HEK293 (cell line): Measurements from ENCODE around the gene MCRIP2.

ENCODE experiments used
- CTCF ChIA-PET: fragments of 350-600 bp; formaldehyde crosslinking; extraction: SDS; loops from one replicate; lab custom pipeline; 2021; ENCODE audit warnings: antibody characterized with exemption; lab: Yijun Ruan, JAX
- POLR2A ChIA-PET: fragments of 300-600 bp; formaldehyde crosslinking; extraction: SDS; loops from one replicate; lab custom pipeline; 2020; ENCODE audit warnings: antibody characterized with exemption, inconsistent platforms; lab: Yijun Ruan, JAX
- H3K27ac ChIP-seq: fragments of 200-500 bp; sonication (Bioruptor generic); 2 replicates; pipeline ENCODE4 v1.5.1; 2014; ENCODE audit warnings: low read depth, low read length, control low read depth, inconsistent platforms; ENCODE audit errors: extremely low read depth
- H3K36me3 ChIP-seq, 2 experiments: fragments of 200-500 bp in 1 of 2; sonication (Bioruptor generic) in 1 of 2; 1 replicate in 1 of 2; 2 replicates in 1 of 2; pipeline ENCODE4 v1.5.1; 2014 to 2017; ENCODE audit warnings: inconsistent platforms in 2 of 2, low read length in 2 of 2; ENCODE audit not compliant: control insufficient read depth in 2 of 2, insufficient read depth in 1 of 2
- H3K4me1 ChIP-seq: fragments of 200-500 bp; sonication (Bioruptor generic); 2 replicates; pipeline ENCODE4 v1.5.1; 2014; ENCODE audit warnings: mild to moderate bottlenecking, low read length, inconsistent platforms; ENCODE audit not compliant: control insufficient read depth, insufficient read depth
- H3K4me3 ChIP-seq: 2 replicates; pipeline ENCODE4 v1.5.1; 2011; ENCODE audit warnings: low read depth, mild to moderate bottlenecking, control low read depth, low read length, moderate library complexity
- H3K9me3 ChIP-seq: fragments of 200-500 bp; sonication (Bioruptor generic); 2 replicates; pipeline ENCODE4 v1.5.1; 2014; ENCODE audit warnings: low read depth, low read length, inconsistent platforms; ENCODE audit not compliant: control insufficient read depth, insufficient read depth
- EGR2 ChIP-seq: fragments of 450-650 bp; formaldehyde crosslinking; IDR thresholded peaks from 2 replicates; pipeline ENCODE4 v1.5.1; 2016; ENCODE audit warnings: low read depth, missing biosample characterization, missing genetic modification characterization
- KLF1 ChIP-seq: fragments of 450-650 bp; formaldehyde crosslinking; IDR thresholded peaks from 2 replicates; pipeline ENCODE4 v1.5.1; 2016; ENCODE audit warnings: missing biosample characterization, missing genetic modification characterization
- KLF10 ChIP-seq: fragments of 450-650 bp; IDR thresholded peaks from 2 replicates; pipeline ENCODE4 v1.5.1; 2018; ENCODE audit warnings: missing biosample characterization, mild to moderate bottlenecking, missing genetic modification characterization
- KLF8 ChIP-seq: fragments of 450-650 bp; formaldehyde crosslinking; IDR thresholded peaks from 2 replicates; pipeline ENCODE4 v1.5.1; 2016; ENCODE audit warnings: missing biosample characterization, missing genetic modification characterization
- KLF9 ChIP-seq: fragments of 450-650 bp; formaldehyde crosslinking; IDR thresholded peaks from 2 replicates; pipeline ENCODE4 v1.5.1; 2016; ENCODE audit warnings: missing biosample characterization, missing genetic modification characterization, low read depth
- SETDB1 ChIP-seq: IDR thresholded peaks from one replicate; pipeline ENCODE4 v1.6.1; 2017; ENCODE audit warnings: mild to moderate bottlenecking, low read length, moderate library complexity, mixed read lengths; ENCODE audit not compliant: insufficient read length
- SP3 ChIP-seq: fragments of 450-650 bp; formaldehyde crosslinking; IDR thresholded peaks from 2 replicates; pipeline ENCODE4 v1.5.1; 2016; ENCODE audit warnings: missing biosample characterization, missing genetic modification characterization
- ZBTB17 ChIP-seq: fragments of 450-650 bp; formaldehyde crosslinking; IDR thresholded peaks from 2 replicates; pipeline ENCODE4 v1.5.1; 2016; ENCODE audit warnings: missing biosample characterization, missing genetic modification characterization
- ZBTB20 ChIP-seq: fragments of 450-650 bp; formaldehyde crosslinking; IDR thresholded peaks from 2 replicates; pipeline ENCODE4 v1.5.1; 2016; ENCODE audit warnings: missing biosample characterization, missing genetic modification characterization
- ZBTB8A ChIP-seq: fragments of 450-650 bp; formaldehyde crosslinking; IDR thresholded peaks from 2 replicates; pipeline ENCODE4 v1.5.1; 2016; ENCODE audit warnings: missing biosample characterization, missing genetic modification characterization
- ZIC2 ChIP-seq: fragments of 450-650 bp; formaldehyde crosslinking; IDR thresholded peaks from 2 replicates; pipeline ENCODE4 v1.5.1; 2016; ENCODE audit warnings: missing biosample characterization, missing genetic modification characterization
- ZNF335 ChIP-seq: fragments of 450-650 bp; formaldehyde crosslinking; conservative IDR thresholded peaks from 2 replicates; pipeline ENCODE4 v1.5.1; 2016; ENCODE audit warnings: missing biosample characterization, missing genetic modification characterization
- ZNF561 ChIP-seq: fragments of 450-650 bp; IDR thresholded peaks from 2 replicates; pipeline ENCODE4 v1.5.1; 2018; ENCODE audit warnings: missing biosample characterization, missing genetic modification characterization, borderline replicate concordance
- ZNF600 ChIP-seq: fragments of 450-650 bp; formaldehyde crosslinking; IDR thresholded peaks from 2 replicates; pipeline ENCODE4 v1.5.1; 2016; ENCODE audit warnings: missing biosample characterization, missing genetic modification characterization
- ZNF629 ChIP-seq: fragments of 450-650 bp; formaldehyde crosslinking; IDR thresholded peaks from 2 replicates; pipeline ENCODE4 v1.5.1; 2017; ENCODE audit warnings: missing biosample characterization, missing genetic modification characterization
- ZNF654 ChIP-seq: fragments of 450-650 bp; formaldehyde crosslinking; IDR thresholded peaks from 2 replicates; pipeline ENCODE4 v1.5.1; 2016; ENCODE audit warnings: low read depth, missing biosample characterization, missing genetic modification characterization
- ZSCAN30 ChIP-seq: fragments of 450-650 bp; IDR thresholded peaks from 2 replicates; pipeline ENCODE4 v1.5.1; 2018; ENCODE audit warnings: missing biosample characterization, mild to moderate bottlenecking, missing genetic modification characterization, moderate library complexity
- ZXDB ChIP-seq: fragments of 450-650 bp; formaldehyde crosslinking; IDR thresholded peaks from 2 replicates; pipeline ENCODE4 v1.5.1; 2016; ENCODE audit warnings: missing biosample characterization, missing genetic modification characterization
- TF ChIP-seq, protein P1 (sequence below): fragments of 450-650 bp; formaldehyde crosslinking; optimal IDR thresholded peaks from 2 replicates; pipeline ENCODE3; 2016; ENCODE audit warnings: missing biosample characterization, mild to moderate bottlenecking, missing genetic modification characterization
- TF ChIP-seq, protein P2 (sequence below): fragments of 450-650 bp; formaldehyde crosslinking; IDR thresholded peaks from 2 replicates; pipeline ENCODE4 v1.5.1; 2016; ENCODE audit warnings: missing biosample characterization, missing genetic modification characterization
- TF ChIP-seq, protein P3 (sequence below): fragments of 450-650 bp; IDR thresholded peaks from 2 replicates; pipeline ENCODE4 v1.5.1; 2018; ENCODE audit warnings: missing biosample characterization, mild to moderate bottlenecking, missing genetic modification characterization
- TF ChIP-seq, protein P4 (sequence below): fragments of 450-650 bp; formaldehyde crosslinking; IDR thresholded peaks from 2 replicates; pipeline ENCODE4 v1.5.1; 2016; ENCODE audit warnings: missing biosample characterization, missing genetic modification characterization
- TF ChIP-seq, protein P5 (sequence below): fragments of 450-650 bp; formaldehyde crosslinking; IDR thresholded peaks from 2 replicates; pipeline ENCODE4 v1.5.1; 2017; ENCODE audit warnings: missing biosample characterization, missing genetic modification characterization
- TF ChIP-seq, protein P6 (sequence below): fragments of 450-650 bp; formaldehyde crosslinking; IDR thresholded peaks from 2 replicates; pipeline ENCODE4 v1.5.1; 2016; ENCODE audit warnings: missing biosample characterization, missing genetic modification characterization

MCRIP2 gene, protein sequence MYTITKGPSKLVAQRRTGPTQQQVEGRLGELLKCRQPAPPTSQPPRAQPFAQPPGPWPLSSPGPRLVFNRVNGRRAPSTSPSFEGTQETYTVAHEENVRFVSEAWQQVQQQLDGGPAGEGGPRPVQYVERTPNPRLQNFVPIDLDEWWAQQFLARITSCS

DNA sequence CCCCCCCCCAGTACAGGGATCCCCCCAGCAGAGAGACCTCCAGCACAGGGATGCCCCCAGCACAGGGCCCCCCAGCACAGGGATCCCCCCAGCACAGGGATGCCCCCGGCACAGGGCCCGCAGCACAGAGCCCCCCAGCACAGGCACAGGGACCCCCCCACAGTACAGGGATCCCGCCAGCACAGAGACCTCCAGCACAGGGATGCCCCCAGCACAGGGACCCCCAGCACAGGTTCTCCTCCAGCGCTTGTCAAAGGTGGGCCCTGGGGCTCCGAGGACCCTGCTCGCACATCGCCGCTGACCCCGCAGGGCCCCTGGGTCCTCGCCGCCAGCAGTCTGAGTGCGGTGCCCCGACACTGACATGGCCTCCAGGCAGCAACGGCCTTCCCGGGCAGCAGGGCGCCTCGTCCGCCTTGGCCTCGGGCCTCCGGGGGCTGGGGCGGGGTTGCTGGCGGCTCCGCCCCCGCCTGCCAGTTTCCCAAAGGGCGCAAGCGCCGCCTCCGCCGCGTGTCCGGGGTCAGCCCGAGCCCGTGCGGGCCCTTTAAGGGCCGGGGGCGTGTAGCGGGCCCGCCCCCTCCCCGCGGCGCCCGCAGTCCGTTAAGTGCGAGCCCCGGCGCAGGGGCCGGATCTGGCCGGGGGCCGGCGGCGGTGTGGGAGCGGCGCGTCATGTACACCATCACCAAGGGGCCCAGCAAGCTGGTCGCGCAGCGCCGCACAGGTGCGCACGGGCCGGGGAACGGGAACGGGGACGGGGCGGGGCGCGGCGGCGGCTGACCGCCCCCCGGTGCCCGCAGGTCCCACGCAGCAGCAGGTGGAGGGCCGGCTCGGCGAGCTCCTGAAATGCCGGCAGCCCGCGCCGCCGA lies at the start of gene MCRIP2:
TSS of gene MCRIP2 (plus strand) at position 503 of the 863 bp plus-strand sequence. CDS start at position 667, 164 bp downstream.
- Histone ChIP-seq H3K4me3 (peak within 1 kb of the TSS; percentile 52), H3K36me3 (no peaks in the 10 kb centered on the region; a peak in 1 of 3 replicates), H3K9me3 (no peaks in the 10 kb centered on the region), H3K27ac (peak within 1 kb of the TSS; percentile 66; the same call in 1 of the 2 replicates), H3K4me1 (peaks cover 8% of the 10 kb centered on the region; the same call in 1 of the 2 replicates)
- CTCF ChIA-PET = no interaction called here
- POLR2A ChIA-PET = no interaction called here
- no peak for TF ChIP-seq ZNF629 (tag by site-specific recombination)
- TF ChIP-seq KLF1 = peak; percentile 63
- peak; percentile 40; the same call in 1 of the 2 replicates for TF ChIP-seq EGR2 (tag by site-specific recombination)
- TF ChIP-seq, protein P1, sequence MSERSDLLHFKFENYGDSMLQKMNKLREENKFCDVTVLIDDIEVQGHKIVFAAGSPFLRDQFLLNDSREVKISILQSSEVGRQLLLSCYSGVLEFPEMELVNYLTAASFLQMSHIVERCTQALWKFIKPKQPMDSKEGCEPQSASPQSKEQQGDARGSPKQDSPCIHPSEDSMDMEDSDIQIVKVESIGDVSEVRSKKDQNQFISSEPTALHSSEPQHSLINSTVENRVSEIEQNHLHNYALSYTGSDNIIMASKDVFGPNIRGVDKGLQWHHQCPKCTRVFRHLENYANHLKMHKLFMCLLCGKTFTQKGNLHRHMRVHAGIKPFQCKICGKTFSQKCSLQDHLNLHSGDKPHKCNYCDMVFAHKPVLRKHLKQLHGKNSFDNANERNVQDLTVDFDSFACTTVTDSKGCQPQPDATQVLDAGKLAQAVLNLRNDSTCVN = peak; percentile 41
- TF ChIP-seq, protein P2, sequence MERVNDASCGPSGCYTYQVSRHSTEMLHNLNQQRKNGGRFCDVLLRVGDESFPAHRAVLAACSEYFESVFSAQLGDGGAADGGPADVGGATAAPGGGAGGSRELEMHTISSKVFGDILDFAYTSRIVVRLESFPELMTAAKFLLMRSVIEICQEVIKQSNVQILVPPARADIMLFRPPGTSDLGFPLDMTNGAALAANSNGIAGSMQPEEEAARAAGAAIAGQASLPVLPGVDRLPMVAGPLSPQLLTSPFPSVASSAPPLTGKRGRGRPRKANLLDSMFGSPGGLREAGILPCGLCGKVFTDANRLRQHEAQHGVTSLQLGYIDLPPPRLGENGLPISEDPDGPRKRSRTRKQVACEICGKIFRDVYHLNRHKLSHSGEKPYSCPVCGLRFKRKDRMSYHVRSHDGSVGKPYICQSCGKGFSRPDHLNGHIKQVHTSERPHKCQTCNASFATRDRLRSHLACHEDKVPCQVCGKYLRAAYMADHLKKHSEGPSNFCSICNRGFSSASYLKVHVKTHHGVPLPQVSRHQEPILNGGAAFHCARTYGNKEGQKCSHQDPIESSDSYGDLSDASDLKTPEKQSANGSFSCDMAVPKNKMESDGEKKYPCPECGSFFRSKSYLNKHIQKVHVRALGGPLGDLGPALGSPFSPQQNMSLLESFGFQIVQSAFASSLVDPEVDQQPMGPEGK (tag by site-specific recombination) = peak; percentile 95
- peak; percentile 49; the same call in 1 of the 2 replicates for TF ChIP-seq ZIC2 (tag by site-specific recombination)
- TF ChIP-seq KLF9 (tag by site-specific recombination) = peak; percentile 84
- TF ChIP-seq SETDB1 = no peak
- TF ChIP-seq, protein P3, sequence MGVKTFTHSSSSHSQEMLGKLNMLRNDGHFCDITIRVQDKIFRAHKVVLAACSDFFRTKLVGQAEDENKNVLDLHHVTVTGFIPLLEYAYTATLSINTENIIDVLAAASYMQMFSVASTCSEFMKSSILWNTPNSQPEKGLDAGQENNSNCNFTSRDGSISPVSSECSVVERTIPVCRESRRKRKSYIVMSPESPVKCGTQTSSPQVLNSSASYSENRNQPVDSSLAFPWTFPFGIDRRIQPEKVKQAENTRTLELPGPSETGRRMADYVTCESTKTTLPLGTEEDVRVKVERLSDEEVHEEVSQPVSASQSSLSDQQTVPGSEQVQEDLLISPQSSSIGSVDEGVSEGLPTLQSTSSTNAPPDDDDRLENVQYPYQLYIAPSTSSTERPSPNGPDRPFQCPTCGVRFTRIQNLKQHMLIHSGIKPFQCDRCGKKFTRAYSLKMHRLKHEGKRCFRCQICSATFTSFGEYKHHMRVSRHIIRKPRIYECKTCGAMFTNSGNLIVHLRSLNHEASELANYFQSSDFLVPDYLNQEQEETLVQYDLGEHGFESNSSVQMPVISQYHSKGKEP (tag by site-specific recombination) = 0 out of 2 replicates have a peak, but pooled peaks have one; percentile 28
- TF ChIP-seq, protein P4, sequence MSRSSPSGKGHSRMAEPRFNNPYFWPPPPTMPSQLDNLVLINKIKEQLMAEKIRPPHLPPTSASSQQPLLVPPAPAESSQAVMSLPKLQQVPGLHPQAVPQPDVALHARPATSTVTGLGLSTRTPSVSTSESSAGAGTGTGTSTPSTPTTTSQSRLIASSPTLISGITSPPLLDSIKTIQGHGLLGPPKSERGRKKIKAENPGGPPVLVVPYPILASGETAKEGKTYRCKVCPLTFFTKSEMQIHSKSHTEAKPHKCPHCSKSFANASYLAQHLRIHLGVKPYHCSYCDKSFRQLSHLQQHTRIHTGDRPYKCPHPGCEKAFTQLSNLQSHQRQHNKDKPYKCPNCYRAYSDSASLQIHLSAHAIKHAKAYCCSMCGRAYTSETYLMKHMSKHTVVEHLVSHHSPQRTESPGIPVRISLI (tag by site-specific recombination) = no peak
- no peak for TF ChIP-seq ZNF654 (tag by site-specific recombination)
- TF ChIP-seq ZBTB20 (tag by site-specific recombination) = peak; percentile 65
- TF ChIP-seq ZNF600 = 0 out of 2 replicates have a peak, but pooled peaks have one; percentile 28
- peak; percentile 97 for TF ChIP-seq KLF10 (tag by site-specific recombination)
- TF ChIP-seq ZNF335 (tag by site-specific recombination) = peak; percentile 79
- TF ChIP-seq ZBTB8A (tag by site-specific recombination) = peak; percentile 92
- TF ChIP-seq, protein P5, sequence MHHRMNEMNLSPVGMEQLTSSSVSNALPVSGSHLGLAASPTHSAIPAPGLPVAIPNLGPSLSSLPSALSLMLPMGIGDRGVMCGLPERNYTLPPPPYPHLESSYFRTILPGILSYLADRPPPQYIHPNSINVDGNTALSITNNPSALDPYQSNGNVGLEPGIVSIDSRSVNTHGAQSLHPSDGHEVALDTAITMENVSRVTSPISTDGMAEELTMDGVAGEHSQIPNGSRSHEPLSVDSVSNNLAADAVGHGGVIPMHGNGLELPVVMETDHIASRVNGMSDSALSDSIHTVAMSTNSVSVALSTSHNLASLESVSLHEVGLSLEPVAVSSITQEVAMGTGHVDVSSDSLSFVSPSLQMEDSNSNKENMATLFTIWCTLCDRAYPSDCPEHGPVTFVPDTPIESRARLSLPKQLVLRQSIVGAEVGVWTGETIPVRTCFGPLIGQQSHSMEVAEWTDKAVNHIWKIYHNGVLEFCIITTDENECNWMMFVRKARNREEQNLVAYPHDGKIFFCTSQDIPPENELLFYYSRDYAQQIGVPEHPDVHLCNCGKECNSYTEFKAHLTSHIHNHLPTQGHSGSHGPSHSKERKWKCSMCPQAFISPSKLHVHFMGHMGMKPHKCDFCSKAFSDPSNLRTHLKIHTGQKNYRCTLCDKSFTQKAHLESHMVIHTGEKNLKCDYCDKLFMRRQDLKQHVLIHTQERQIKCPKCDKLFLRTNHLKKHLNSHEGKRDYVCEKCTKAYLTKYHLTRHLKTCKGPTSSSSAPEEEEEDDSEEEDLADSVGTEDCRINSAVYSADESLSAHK = no peak
- no peak for TF ChIP-seq ZBTB17 (tag by site-specific recombination)
- peak; percentile 20; the same call in 1 of the 2 replicates for TF ChIP-seq KLF8 (tag by site-specific recombination)
- peak; percentile 74 for TF ChIP-seq ZXDB
- TF ChIP-seq ZSCAN30 (tag by site-specific recombination) = peak; percentile 68; the same call in 1 of the 2 replicates
- peak; percentile 51; the same call in 1 of the 2 replicates for TF ChIP-seq SP3 (tag by site-specific recombination)
- peak; percentile 64; the same call in 1 of the 2 replicates for TF ChIP-seq ZNF561 (tag by site-specific recombination)
- TF ChIP-seq, protein P6, sequence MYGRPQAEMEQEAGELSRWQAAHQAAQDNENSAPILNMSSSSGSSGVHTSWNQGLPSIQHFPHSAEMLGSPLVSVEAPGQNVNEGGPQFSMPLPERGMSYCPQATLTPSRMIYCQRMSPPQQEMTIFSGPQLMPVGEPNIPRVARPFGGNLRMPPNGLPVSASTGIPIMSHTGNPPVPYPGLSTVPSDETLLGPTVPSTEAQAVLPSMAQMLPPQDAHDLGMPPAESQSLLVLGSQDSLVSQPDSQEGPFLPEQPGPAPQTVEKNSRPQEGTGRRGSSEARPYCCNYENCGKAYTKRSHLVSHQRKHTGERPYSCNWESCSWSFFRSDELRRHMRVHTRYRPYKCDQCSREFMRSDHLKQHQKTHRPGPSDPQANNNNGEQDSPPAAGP (tag by site-specific recombination) = 0 out of 2 replicates have a peak, but pooled peaks have one; percentile 44
